Astrocyte of the cerebellum (primary cell): Measurements from ENCODE around the gene MINDY4.
"Not testable (repeated sequence)": the region's sequence is repeated elsewhere in the genome, so short reads cannot be mapped to it uniquely, and the experiment has no call there.

Experiments
- DNase-seq: peaks from one replicate; pipeline ENCODE4 v3.0.0-alpha.2; 2011; ENCODE audit warnings: low read depth
- H3K4me3 ChIP-seq: 2 replicates; pipeline ENCODE4 v1.5.1; 2011; ENCODE audit warnings: mild to moderate bottlenecking, low read depth, low read length, moderate library complexity
- CTCF ChIP-seq: IDR thresholded peaks from 2 replicates; pipeline ENCODE4 v1.5.1; 2012; ENCODE audit warnings: low read length, low read depth, moderate library complexity, mild to moderate bottlenecking; ENCODE audit errors: missing control alignments
- in situ Hi-C: cut with HindIII; loops from 2 replicates; pipeline ENCODE4 v1.10.0; 2017; ENCODE audit warnings: low sequenced_read_pairs

The MINDY4 gene

GRCh38 chr7:30804078-30804661 lies 33.0 kb downstream of the MINDY4 start:
- peak; percentile 87 for DNase-seq
- no peak overlapping the region for H3K4me3 ChIP-seq
- in situ Hi-C loops: no loop called here
- no peak for TF ChIP-seq CTCF

- DNase-seq: no peak
- TF ChIP-seq CTCF: no peak
- no peak overlapping the region for H3K4me3 ChIP-seq
- in situ Hi-C loops: no loop called here
Observed at GRCh38 chr7:30805081-30805691, 34.0 kb downstream of the MINDY4 start.

- no peak for TF ChIP-seq CTCF
- DNase-seq: no peak
- in situ Hi-C loops: no loop called here
- no peak overlapping the region for H3K4me3 ChIP-seq
Observed at GRCh38 chr7:30805931-30806330, 34.7 kb downstream of the MINDY4 start.

- H3K4me3 ChIP-seq, DNase-seq, in situ Hi-C loops: not testable (repeated sequence)
Observed at GRCh38 chr7:30807477-30807876, 36.3 kb downstream of the MINDY4 start.

- H3K4me3 ChIP-seq, in situ Hi-C loops, DNase-seq: not testable (repeated sequence)
Observed at GRCh38 chr7:30807941-30808340, 36.7 kb downstream of the MINDY4 start.

GRCh38 chr7:30810986-30811385 lies 39.8 kb downstream of the MINDY4 start:
- in situ Hi-C loops: no loop called here
- no peak for DNase-seq
- no peak for TF ChIP-seq CTCF
- H3K4me3 ChIP-seq: no peak overlapping the region

GRCh38 chr7:30812676-30813075 lies 41.5 kb downstream of the MINDY4 start:
- no peak for TF ChIP-seq CTCF
- in situ Hi-C loops: no loop called here
- no peak overlapping the region for H3K4me3 ChIP-seq
- DNase-seq: no peak
